Activated T-cell treated with anti-CD3 and anti-CD28 coated beads for 48 hours (primary cell): ENCODE measurements around the gene FOXN4.

ENCODE experiments used
- DNase-seq: peaks from one replicate; pipeline ENCODE4 v3.0.0-alpha.2; 2020; ENCODE audit warnings: low read depth

FOXN4 gene

DNA sequence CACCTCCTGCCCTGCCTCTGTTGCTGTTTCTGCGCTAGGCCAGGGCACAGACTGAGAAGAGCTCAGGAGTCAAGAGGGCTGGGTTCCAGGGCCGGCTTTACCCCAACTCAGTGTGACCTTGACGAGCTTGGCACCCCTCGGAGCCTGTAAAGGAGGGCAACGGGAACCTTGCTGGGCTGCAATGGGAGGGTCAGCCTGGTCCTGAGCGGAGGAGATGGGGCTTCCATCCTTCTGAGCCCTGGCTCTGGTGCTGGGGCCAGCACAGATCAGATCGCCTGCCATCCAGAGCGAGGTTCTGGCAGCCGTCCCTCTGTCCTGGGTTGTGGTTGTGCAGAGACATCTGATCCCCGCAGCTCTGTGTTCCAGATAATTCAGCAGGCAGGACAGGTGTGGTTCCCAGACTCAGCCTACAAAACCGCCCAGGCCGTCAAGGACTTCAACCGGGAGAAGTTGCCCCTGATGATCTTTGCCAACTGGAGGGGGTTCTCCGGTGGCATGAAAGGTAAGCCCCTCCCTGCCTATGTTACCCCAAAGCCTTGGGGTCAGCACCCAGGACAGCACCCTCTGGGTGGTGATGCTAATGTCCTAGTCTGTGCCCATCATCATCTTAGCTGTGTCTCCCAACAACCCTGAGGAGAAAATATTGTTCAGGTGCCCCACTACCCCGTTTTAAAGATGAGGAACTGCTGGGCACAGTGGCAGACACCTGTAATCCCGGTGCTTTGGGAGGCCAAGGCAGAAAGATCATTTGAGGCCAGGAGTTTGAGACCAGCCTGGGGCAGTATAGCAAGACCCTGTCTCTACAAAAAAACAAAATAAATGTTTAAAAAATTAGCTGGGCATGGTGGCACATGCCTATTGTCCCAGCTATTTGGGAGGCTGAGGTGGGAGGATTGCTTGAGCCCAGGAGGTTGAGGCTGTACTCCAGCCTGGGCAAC is 50.2 kb downstream of the FOXN4 start:
- no peak for DNase-seq

DNA sequence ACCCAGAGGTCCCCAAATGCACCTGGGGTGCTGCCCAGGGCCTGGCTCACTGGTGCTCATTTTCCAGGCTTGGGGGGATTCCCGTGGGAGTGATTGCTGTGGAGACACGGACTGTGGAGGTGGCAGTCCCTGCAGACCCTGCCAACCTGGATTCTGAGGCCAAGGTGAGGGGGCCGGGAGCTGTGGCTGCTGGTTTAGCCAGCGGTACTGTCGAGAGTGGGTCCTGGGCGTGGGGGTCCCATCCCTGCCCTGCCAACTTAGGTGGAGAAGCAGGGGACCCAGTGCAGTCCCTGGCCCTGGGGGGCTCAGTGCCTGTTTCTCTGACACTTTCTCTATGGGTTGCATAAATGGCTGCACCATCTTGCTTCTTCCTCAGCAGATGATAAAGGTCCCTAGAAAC is 50.9 kb downstream of the FOXN4 start:
- DNase-seq, result no peak

DNA sequence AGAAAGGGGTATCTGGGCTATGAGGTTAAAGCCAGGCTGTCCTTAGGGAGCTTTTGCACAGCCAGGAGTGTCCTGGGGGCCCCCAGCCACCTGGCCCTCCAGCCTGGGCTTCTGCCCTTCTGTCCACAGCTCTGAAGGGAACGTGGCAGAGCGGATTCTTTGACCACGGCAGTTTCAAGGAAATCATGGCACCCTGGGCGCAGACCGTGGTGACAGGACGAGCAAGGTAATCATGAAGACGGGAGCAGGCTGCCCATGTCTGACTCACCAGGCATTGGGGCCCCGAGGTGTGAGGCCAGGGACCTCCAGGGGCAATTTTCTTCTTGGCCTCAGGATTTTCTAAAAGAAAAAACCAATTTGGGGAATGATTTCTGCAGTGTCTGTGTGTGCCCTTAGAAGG is 53.1 kb downstream of the FOXN4 start:
- no peak for DNase-seq

DNA sequence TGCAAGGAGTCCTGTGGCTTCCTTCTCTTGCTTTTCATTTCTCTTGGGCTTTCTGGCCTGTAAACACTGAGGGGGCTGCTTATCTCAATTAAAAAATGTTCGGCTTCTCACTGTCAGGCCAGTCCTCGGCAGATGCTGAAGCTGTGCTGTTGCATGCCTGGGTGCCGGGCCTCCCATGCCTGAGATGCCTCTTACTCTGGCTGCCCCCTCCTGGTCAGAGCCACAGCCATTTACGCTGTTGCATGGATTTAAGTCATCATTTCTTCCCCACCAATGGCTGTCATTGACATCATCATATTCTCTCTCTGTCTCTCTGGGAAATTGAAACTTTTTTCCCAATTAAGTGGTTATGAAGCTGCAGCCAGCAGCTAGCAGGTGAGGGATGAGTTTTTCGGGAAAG is 53.7 kb downstream of the FOXN4 start:
- DNase-seq, result no peak

DNA sequence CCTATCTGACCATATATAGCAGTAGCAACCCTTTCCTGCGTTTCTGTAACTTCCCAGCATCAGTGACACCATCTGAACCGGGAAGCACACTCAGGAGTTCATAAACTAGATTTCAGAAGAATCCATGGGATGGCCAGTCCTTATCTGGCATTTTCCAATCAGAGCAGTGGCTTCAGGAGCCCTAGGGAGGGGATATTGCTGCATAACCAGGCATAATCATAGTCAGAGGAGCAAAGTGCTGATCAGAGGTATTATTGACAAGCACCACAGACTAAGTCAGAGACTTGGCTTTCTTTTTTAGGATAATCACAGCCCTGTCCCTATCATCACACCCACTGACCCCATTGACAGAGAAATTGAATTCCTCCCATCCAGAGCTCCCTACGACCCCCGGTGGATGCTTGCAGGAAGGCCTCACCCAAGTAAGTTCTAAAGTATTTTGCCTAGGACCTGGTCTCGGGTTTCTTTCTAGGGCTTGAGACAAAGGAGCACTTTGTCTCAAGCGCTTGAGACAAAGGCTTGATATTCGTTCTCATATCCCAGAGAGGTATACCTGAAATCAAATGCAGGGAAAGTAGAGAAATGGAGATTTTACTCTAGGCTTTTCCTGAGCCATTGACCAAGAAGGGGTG is 55.1 kb downstream of the FOXN4 start:
- no peak for DNase-seq

DNA sequence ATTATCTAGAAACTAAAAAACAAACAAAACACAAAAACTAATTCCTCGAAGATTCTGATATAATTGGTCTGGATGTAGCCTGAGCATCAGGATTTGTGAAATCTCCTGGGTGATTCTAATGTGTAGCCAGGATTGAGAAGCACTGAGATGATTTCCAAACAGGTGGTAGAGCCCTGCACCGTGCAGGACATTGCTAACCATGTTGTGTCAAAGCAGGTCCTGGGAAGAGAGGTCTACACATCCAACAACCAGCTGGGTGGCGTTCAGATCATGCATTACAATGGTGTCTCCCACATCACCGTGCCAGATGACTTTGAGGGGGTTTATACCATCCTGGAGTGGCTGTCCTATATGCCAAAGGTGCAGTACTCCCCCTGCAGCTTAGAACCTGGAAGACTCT is 56.3 kb downstream of the FOXN4 start:
- DNase-seq, result no peak

DNA sequence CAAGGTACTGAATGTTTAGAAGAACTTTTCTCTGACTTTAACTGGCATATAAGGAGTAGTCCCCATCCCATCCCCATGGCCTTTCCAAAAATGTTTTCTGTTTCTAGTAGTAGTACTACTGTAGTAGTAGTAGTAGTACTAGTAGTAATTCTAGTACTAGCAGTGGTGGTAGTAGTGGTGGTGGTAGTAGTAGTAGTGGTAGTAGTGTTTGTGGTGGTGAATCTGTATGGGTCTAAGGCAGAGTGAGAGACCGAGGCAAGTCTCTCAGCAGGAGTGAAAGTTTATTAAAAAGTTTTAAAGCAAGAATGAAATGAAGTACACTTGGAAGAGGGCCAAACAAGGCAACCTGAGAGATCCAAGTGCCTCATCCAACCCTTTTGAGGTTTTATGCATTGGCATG is 58.6 kb downstream of the FOXN4 start:
- DNase-seq, result no peak

DNA sequence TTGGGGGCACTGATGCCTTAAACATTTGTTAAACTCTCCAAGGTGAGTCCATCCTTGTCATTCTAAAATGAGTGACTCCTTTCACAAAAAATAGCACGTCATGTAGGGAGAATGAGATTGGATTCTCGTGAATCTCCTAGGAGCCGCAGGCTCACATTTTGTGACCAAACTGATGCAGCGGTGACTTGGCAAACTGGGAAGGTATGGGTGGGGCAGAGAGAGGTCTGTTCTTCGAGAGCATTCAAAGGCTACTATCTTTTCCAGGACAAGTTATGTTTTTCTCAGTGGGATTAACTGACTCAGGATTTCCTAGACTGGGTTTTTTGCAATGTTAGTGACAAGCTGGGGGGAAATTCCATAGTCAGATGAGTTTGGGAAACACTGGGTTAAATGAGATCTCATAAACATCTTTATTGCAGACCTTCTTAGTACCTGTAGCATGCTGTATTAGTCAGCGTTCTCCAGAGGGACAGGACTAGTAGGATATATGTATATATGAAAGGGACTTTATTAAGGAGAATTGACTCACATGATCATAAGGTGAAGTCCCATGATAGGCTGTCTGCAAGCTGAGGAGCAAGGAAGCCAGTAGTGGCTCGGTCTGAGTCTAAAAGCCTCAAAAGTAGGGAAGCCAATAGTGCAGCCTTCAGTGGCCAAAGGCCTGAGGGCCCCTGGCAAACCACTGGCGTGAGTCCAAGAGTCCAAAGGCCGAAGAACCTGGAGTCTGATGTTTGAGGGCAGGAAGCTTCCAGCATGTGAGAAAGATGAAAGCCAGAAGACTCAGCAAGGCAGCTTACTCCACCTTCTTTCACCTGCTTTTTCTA is 61.0 kb downstream of the FOXN4 start:
- DNase-seq, result no peak

DNA sequence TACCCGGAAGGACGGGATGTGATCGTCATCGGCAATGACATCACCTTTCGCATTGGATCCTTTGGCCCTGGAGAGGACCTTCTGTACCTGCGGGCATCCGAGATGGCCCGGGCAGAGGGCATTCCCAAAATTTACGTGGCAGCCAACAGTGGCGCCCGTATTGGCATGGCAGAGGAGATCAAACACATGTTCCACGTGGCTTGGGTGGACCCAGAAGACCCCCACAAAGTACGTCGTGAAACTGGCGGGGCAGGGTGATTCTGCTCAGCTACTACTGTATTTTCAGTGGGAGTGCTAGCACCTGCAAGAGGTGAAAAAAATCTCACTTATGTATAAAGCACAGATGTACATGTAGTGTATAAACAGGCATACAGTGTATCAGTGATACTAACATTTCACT is 62.9 kb downstream of the FOXN4 start:
- DNase-seq, result no peak

DNA sequence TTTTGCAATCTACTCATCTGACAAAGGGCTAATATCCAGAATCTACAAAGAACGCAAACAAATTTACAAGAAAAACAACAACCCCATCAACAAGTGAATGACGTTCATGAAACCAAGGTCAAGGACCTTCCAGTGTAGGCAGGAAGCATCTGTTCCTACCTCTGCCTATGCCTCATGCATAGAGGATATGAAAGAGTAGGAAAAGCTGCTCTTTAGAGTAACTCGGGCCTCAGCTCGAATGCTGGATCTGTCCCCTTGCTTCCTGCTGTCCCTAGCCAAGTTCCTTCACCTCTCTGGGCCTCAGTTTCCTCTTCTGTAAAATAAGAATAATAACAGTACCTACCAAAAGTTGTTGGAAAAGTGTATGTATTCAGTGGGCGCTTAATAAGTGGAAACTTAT is 65.0 kb downstream of the FOXN4 start:
- DNase-seq, result no peak

DNA sequence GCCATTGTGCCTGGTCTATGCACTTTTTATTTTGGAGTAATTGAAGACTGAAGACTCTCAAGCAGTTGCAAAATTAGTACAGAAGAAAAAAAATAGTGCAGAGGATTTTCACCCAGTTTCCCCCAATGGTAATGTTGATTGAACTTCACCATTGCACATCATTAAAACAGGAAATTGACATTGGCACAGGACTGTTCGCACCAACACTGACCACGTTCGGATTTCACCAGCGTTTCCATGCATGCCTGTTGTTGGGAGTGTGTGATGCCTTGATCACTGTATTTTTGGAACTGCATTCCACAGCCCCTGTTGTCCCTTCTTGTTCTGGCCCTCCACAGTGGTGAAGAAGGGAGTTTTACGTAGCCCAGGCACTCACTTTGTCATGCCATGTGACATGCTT is 67.1 kb downstream of the FOXN4 start:
- no peak for DNase-seq

DNA sequence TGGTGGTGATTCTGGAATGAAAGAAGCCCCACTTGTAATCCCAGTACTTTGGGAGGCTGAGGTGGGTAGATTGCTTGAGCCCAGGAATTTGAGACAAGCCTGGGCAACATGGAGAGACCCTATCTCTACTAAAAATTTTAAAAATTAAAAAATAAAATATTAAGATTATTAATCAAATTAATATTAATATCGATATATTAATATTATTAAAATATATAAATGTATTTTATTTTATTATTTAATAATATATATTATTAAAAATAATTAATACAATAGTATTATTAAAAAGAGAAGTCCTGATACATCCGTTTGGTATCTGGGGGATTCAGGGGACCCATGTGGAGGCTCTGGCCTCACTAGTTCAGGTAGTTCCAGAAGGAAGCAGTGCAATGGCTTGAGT is 68.7 kb downstream of the FOXN4 start:
- DNase-seq, result no peak

DNA sequence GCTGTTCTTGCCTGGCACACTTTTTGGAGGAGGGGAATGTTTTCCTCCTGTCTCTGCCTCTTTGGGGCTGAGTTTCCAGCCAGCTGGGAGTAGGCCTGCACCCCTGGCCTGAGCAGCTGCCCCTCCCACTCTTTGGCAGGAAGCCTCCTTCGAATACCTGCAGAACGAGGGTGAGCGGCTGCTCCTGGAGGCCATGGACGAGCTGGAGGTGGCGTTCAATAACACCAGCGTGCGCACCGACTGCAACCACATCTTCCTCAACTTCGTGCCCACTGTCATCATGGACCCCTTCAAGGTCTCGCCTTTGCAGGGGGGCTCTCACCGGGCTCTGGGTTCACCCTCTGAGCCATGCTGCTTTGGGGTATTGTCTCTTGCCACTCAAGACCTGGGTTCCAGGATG is 69.4 kb downstream of the FOXN4 start:
- DNase-seq, result no peak

DNA sequence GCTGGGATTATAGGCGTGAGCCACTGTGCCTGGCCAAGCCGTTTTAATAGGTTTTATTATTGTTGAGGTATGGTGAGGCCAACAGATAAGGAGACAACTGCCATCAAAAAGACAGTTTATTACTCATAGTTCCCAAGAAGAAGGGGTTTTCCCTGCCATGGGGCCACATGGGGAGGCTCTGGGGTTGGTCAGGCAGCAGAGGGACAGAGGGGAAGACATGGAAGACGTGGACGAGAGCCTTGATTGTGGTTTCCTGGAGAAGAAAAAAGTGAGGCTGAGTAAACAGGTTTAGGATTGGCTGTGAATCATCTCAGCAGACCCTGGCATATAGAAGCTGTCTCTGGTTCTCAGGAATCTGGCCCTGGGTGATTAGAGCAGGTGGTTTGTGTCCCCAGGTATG is 69.9 kb downstream of the FOXN4 start:
- no peak for DNase-seq

DNA sequence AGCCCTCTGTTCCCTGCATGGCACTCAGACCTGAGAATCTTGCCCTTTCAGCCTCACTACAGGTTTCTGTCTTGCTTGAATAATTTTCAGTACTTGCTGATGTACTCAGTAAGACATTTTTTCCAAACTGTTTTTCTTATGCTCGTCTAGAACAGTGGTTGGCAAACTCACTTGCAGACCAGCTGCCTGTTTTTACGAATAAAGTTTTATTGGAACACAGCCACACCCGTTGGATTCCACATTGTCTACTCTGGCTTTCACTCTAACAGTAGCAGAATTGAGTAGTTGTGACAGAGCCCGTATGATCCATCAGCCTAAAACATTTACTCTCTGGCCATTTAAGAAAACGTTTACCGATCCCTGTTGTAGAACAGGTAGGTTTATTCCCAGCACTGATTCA is 72.8 kb downstream of the FOXN4 start:
- no peak for DNase-seq

DNA sequence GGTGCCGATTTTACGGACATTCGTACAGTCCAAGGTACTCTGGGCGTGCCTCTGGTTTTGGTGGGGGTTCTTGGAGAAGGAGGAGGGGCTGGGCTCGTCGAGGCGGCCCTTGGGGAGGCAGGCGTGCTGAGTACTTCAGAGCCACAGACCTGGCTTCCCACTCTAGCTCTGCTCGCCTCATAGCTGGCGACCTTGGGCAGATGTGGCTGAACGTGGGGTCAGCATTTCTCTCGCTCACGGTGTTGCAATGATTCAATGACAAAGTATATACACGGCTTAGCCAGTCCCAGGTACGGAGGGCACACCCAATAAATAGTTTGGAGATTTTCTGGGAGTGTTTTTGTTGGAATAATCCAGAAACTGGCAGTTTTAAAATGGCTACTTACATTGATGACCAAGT is 75.1 kb downstream of the FOXN4 start:
- DNase-seq, result no peak

DNA sequence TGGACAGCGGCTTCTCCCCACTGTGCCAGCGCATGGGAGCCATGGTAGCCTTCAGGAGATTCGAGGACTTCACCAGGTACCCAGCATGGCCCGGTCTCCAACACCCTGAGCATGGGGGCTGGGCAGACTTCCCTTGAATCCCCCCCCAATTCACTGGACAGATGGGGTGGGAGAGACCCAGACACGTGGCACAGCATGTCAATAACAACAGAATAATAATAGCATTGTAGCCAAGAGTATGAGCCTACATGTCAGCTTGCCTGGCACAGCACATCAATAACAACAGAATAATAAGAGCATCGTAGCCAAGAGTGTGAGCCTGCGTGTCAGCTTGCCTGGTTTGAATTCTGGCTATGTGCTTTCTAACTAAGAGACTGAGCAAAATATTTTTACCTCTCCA is 76.4 kb downstream of the FOXN4 start:
- no peak for DNase-seq

DNA sequence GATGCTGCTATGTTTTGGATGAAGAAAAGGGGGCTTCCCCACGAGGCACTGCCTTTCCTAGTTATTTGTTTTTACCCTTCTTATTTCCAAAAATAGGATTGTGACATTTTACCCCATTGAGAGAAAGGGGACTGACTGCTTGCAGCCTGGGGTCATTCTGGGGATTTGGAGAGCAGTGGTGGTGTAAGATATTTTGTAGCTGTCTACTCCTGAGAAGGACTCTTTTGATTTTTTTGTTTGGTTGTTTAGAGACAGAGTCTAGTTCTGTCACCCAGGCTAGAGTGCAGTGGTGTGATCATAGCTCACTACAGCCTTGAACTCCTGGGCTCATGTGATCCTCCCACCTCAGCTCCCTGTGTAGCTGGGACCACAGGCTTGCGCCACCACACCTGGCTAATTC is 78.9 kb downstream of the FOXN4 start:
- no peak for DNase-seq

DNA sequence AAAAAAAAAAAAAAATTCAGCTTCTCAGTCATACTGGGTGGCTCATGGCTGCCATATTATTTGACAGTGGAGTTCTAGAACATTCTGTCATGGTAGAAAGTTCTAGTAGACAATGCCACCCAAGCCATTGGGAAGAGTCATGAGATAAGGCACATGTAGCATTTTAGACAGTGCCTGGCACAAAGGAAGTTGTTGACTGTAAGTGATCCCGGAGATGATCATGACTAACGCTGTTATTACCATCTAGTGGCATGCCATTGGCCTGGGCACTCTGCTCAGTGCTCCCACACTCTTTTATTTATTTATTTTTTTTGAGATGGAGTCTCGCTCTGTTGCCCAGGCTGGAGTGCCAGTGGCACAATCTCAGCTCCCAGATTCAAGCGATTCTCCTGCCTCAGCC is 80.4 kb downstream of the FOXN4 start:
- DNase-seq, result no peak
